Spleen (tissue), 7 donors: ENCODE results near the gene SSBP2.

Source experiments
- CTCF ChIP-seq, 11 experiments: fragments of 200-600 bp in 7 of 11; fragments of 450-650 bp in 4 of 11; sonication (generic) in 4 of 11; IDR thresholded peaks in 8 of 11; conservative IDR thresholded peaks in 3 of 11; 1 replicate in 7 of 11; 2 replicates in 4 of 11; pipeline versions ENCODE4 v1.4.0 to v1.8.0; 2016 to 2021; ENCODE audit warnings: antibody characterized with exemption in 11 of 11, inconsistent platforms in 4 of 11, mild to moderate bottlenecking in 1 of 11
- POLR2A ChIP-seq, 3 donors: fragments of 450-650 bp; IDR thresholded peaks; one replicate each; pipeline ENCODE4 v1.5.1; 2017; ENCODE audit warnings: antibody characterized with exemption in 3 of 3, mild to moderate bottlenecking in 1 of 3
- POLR2AphosphoS5 ChIP-seq, 3 donors: sonication (generic); formaldehyde crosslinking; IDR thresholded peaks; one replicate each; pipeline ENCODE4 v1.5.1; 2017; ENCODE audit warnings: antibody characterized with exemption in 3 of 3
- donor health status: DM: no; HTN: no; CAD: no; lungs with moderate emphysema.
- donor health status: DM: no; HTN: no; CAD: no.
- donor health status: DM: no; HTN: no; CAD: no.

DNA sequence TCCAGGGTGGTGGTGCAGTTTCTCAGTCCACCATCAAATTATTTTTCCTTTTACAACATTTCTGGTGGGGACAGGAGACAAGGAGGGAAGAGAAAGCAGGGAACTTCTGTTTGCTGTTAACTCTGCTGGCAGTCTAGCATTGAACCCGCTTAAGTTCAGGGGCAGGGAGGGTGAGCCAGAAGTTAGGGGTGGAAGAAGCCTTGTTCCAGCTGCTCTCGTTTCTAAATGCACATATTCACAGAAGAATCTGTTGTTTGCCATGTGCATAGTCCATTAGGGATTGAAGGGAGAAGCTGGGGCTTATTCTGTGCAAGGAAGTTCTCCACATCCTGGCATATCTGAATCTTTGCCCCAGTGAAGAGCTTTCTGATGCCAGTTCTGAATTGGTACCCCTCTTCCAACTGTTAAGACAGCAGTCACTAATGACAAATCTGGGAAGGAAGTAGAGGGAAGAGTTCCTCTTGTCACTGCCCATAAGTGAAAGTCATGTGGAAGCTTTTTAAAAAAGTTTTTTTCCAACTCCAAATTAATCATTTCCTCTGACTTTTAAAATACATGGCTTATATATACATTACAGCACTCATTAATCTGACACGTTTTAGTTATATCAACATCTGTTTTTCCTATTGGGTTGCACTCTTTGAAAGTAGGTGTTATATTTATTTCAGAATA is 324.4 kb downstream of the SSBP2 start:
- no peak for TF ChIP-seq POLR2AphosphoS5 (IDR thresholded peaks at IDR 0.05)
- TF ChIP-seq POLR2A (IDR thresholded peaks at IDR 0.05): no peak
- TF ChIP-seq CTCF (IDR thresholded peaks at IDR 0.05 in 8 of 11, conservative IDR thresholded peaks at IDR 0.05 in 3 of 11): no peak
